NCI-H1930 (cell line): ENCODE data around the gene PHF2.

Experiments
- DNase-seq, 2 experiments: peaks; one replicate each; lab custom pipeline; 2025; lab: John Stamatoyannopoulos, UW

Gene PHF2

GRCh38 chr9:93652604-93653592 lies 76.5 kb downstream of the PHF2 start:
- no peak for DNase-seq

- no peak for DNase-seq
These were observed 77.4 kb downstream of the PHF2 start for GRCh38 chr9:93653760-93654159.

GRCh38 chr9:93654351-93654961 lies 78.1 kb downstream of the PHF2 start:
- DNase-seq = no peak

DNA sequence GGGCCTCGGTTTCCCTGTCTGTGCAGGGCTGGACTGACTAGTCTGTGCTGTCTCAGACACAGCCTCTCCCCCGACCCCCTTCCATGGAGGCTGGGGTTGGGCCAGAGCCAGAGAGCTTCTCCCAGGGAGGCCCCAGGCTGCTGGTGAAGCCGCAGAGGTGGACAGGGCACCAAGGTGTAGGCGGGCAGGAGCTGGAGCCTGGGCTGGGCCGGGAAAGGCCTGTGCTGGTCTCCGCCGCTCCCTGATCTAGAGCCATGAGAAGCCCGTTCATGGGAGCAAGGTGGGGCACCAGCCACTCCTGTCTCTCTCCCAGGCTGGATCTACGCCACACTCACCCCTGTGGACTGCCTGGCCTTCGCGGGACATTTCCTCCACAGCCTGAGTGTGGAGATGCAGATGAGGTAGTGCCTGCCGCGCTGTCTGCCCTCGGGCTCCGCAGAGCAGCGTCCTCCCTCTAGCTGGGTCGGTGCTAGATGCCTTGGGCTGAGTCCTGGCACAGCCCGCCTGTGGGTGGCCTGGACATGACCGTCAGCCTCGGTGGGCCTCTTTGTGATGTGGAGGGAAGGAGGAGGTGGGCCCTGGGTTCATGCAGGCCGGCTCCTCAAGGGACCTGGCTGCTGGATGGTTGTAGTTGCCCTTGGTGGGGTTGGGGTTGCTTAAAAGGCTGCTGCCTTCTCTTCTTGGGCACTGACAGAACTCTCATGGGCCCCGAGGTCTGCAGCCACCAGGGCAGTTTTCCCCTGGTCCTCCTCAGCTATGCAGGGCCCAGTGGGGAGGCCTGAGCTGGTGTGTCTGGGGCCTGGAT lies 79.4 kb downstream of the PHF2 start:
- DNase-seq = no peak

GRCh38 chr9:93656426-93657239 lies 80.2 kb downstream of the PHF2 start:
- DNase-seq = no peak

DNA sequence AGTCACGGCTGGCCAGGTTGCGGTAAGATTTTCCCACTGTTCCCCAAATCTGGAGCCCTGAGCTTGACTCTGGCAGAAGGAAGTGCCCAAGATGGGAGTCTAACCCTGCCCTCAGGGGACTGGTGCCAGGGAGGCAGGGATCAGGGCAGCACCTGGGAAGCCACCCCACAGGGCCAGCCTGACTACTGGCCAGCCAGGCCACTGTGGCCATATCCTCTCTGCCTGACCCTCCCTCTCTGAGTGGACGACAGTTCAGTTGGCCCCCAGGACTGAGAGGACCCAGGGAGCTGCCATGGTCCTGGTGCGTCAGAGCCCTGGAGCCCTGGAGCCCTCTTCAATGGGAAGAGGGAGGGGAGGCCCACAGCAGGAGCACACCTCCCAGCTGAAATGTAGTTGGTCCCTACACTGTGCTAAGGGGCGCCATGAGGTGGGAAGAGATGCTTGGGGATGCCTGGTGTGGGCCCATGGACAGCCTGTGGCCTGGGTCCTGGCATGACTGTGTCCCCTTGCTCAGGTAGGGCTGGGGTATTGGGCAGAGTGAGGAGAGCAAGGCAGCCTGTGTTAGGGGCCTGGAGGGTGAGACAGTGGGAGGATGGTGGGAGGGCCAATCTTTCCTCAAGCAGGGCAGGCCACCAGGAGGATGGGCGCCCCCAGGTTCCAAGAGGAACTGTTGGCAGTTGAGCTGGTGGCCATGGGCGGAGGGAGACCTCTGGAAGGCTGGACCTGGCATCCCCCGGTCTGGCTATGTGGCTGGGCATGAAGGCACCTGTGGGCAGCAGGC lies 81.1 kb downstream of the PHF2 start:
- DNase-seq = no peak

- DNase-seq = no peak
These were observed 82.0 kb downstream of the PHF2 start for GRCh38 chr9:93658184-93658925.

DNA sequence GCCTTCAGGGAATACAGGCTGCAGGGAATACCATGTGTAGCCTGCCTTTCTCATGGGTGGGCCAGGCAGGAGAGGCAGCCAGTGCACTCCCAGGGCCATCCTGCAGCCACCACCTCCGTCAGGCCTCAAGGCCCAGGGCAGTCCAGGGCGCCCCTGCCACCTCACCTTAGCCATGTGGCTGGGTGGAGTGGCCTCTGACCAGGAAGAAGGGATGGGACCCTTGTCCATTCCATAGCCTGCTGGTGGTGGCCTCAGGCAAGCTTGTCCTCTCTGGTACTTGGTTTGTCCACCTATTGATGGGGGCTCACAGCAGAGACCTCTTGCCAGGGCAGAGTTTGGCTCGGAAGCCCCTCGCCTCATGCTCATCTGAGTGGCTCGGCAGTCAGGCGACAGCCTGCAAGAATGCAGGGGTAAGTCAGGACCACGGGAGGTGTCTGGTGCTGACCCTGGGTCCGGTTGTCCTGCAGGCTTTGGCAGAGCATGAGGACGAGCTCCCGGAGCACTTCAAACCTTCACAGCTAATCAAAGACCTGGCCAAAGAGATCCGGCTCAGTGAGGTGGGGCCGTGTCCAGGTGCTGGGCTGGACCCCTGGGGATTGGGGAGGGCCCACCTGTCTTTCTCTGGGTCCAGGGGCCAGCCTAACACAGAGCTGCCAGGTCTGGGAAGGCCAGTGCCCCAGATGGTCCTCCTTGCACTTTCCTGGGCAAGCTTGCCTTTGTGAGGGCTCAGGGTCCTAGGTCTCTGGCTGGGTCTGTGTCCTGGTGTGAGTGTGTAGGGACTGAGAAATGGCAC lies 82.9 kb downstream of the PHF2 start:
- DNase-seq = no peak

DNA sequence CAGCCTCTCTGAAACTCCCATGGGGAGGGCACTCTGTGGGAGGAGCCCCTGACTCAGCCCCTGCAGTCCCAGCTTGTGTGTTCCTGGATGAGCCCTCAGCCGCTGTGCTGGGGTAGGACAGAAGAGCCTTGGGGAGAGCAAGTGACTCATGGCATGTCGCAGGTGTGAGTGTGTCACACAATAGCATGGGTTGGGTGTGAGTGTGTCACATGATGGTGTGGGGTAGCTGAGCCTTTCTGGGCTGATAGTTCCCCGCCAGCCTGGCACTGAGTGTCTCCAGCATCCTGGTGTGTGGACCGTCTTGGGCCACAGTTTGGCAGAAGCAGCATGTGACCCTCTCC lies 83.4 kb downstream of the PHF2 start:
- no peak for DNase-seq

DNA sequence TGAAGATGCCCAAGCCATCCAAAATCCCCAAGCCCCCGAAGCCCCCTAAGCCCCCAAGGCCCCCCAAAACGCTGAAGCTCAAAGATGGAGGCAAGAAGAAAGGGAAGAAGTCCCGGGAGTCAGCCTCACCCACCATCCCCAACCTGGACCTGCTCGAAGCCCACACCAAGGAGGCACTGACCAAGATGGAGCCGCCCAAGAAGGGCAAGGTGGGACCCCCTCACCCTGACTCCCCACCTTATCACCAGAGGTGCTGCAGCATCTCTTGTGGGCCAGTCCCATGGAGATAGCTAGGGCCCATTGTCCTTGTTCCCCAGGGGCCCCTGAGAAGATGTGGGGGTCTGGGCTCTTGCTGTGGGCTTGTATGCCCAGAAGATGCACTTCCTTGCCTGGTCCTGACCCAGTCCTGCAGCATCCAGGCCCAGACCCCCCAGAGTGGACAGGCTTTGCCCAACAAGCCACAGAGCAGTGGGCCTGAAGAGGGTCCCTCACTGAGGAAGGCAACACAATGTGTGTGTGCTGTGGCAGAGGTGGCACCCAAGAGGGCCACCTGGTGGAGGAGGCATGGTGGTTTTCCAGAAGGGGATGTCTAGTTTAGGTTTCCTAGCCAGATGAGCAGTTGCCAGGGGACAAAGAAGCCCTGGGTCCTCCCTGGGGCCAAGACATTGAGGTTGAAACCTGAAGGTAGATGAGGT lies 84.1 kb downstream of the PHF2 start:
- no peak for DNase-seq

- DNase-seq = no peak
These were observed 85.2 kb downstream of the PHF2 start for GRCh38 chr9:93661591-93661990.

DNA sequence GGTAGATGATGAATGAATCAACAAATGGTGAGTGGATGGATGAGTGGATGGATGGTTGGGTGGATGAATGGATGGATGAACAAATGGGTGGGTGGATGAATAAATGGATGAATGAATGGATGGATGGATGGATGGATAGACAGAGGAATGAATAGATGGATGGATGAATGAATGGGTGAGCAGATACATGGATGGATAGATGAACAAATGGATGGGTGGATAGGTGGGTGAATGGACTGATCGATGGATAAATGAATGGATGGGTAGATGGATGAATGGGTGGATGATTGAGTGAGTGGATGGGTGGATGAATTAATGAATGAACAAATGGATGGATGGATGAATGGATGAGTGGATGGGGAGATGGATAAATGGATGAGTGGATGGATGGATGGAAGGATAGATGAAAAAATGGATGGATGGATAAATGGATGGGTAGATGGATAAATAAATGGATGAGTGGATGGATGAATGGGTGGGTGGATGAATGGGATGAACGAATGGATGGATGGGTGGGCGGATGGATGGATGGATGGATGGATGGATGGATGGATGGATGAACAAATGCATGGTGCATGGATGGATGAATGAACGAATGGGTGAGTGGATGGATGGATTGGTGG lies 85.7 kb downstream of the PHF2 start:
- no peak for DNase-seq

DNA sequence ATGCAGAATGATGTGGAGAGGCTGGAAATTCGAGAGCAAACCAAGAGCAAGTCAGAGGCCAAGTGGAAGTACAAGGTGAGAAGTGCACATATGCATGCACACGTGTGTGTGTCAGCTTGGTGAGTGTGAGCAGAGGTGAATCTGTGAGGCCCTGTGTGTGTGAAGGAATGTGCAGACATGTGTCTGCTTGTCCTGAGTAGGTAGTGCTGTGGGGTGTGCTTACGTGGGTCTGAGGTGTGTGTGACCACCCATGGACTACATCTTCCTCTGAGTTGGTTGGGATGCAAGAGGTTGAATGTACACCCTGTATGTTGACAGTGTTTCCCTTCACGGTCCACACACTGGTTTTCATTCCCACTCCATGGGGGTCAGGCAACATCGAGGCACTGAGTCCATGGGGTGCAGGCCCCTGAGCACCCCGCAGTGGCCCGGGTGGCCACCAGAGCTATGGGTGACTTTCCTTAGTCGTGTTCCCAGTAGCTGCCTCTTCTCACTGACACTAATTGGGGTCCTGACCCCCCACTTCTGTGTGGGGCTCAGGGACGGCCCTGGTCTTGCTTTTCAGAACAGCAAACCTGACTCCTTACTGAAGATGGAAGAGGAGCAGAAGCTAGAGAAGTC lies 86.7 kb downstream of the PHF2 start:
- DNase-seq = no peak

DNA sequence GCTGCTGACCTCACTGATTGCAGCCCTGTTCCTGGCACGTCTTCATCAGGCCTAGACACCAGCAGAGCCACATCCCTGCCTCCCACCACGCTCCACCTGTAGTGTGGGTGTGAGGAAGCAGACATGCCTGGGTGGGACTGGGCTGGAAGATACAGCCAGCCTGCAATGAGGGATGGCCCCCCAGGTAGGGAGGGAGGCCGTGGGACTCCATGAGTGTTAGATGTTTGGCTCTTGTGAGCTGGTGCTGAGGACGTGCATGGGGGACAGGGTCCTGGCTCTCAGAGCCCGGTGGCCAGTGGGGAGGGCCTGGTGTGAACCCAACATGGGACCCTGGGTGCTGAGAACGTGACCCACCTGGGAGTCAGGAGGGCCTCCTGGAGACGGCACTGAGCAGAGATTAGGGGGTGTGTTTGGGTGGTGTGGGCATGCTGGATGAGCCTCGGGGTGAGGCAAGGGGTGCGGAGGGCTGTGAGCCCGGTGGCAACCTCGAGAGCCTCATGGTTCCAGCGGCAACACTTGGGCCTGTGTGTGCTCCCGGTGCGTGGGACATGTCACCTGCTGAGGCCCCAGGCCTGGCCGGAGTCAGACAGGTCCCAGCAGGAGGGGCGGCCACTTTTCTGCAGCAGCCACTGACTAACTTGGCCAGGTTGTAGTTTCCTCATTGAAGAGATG lies 87.6 kb downstream of the PHF2 start:
- DNase-seq = no peak

DNA sequence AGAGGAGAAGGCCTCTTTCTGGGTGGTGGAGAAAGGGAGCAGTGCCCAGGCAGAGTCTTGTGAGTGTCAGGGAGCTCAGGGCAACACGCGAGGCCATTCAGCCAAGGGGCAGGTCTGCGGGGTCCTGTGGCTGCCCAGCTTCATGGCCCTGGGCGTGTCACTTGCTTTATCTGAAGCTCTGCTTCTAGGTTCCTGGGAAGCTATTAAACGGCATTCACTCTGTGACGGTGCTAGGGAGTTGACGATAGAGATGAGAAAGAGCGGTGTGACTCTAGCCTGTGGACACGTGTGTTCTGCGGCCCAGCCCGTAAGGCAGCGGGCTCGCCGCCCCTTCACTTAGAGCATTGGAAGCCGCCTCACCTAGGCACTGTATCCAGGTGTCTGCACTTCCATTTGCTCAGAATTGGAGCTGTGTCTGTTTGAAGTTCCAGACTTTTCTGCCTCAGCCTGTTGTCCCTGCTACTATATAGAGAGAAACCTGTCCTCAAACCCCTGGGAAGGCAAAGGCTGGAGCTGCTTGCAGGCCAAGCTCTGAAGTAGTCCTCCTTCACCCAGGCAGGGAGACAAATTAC lies 88.3 kb downstream of the PHF2 start:
- no peak for DNase-seq

DNA sequence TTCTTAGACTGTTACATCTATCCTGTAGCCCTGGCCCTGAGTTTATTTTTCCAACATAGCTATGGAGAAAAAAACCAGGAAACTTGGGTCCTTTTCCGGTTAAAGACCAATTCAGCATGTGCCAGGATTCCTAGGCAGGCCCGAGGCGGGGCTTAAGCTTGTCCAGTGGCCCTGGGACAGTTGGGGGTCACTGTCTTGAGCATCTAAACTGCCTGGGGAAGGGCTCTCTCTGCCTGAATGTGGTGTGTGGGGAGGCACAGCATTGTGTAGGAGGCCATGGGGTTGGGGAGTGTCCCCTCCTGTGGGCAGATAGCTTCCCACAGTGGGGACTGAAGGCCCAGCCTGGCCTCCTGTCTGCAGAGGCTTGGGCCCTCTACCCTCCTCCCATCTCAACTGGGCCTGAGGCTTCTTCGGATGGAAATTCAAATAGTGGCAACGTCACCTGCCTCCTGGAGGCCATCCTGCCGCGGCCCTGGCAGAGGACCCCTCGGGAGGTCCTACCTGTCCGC lies 88.8 kb downstream of the PHF2 start:
- no peak for DNase-seq
